ENCODE data around the gene PAQR3. TPM values are rescaled to one million over a fixed set of nuclear protein-coding genes. Genes with fewer than 3 reads are reported as not detected.

The PAQR3 gene
- total and polyA plus RNA-seq, 12 donors: 1.1 to 14.1 (median 5.8) TPM

DNA sequence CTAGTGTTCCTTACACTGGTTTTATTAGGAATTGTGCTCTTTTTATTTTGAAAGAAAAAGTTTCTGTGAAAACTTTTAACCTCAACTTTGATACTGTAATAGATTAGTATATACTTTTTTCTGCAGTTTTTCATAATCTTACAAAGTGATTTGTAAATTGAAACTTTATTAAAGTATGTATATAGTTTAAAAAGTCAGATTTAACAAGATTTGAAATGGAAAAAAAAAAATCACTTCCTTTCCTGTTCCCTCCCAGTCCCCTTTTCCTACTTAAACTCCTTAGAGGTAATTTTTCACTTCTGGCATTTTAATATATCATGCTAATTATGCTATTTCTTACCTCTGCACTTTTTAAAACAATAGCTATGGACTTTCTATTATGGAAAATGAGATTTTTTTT, 49.3 kb downstream of the PAQR3 start:
- no peak for DNase-seq
- Histone ChIP-seq H3K27ac (no peak overlapping the region), H3K36me3 (replicated peaks in 1 of 2) (peaks cover 0 to 22% of the 10 kb centered on the region in 2 donors), H3K9me3 (replicated peaks in 1 of 3) (no peaks in the 10 kb centered on the region), H3K27me3 (no peaks in the 10 kb centered on the region), H3K4me1 (replicated peaks in 1 of 2) (no peaks in the 10 kb centered on the region), H3K4me3 (no peak overlapping the region)
- TF ChIP-seq, protein P1, sequence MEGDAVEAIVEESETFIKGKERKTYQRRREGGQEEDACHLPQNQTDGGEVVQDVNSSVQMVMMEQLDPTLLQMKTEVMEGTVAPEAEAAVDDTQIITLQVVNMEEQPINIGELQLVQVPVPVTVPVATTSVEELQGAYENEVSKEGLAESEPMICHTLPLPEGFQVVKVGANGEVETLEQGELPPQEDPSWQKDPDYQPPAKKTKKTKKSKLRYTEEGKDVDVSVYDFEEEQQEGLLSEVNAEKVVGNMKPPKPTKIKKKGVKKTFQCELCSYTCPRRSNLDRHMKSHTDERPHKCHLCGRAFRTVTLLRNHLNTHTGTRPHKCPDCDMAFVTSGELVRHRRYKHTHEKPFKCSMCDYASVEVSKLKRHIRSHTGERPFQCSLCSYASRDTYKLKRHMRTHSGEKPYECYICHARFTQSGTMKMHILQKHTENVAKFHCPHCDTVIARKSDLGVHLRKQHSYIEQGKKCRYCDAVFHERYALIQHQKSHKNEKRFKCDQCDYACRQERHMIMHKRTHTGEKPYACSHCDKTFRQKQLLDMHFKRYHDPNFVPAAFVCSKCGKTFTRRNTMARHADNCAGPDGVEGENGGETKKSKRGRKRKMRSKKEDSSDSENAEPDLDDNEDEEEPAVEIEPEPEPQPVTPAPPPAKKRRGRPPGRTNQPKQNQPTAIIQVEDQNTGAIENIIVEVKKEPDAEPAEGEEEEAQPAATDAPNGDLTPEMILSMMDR (IDR thresholded peaks at IDR 0.05): no peak
- TF ChIP-seq POLR2A (IDR thresholded peaks at IDR 0.05): no peak
- intact Hi-C loops (cut with DNase I): no loop called here

DNA sequence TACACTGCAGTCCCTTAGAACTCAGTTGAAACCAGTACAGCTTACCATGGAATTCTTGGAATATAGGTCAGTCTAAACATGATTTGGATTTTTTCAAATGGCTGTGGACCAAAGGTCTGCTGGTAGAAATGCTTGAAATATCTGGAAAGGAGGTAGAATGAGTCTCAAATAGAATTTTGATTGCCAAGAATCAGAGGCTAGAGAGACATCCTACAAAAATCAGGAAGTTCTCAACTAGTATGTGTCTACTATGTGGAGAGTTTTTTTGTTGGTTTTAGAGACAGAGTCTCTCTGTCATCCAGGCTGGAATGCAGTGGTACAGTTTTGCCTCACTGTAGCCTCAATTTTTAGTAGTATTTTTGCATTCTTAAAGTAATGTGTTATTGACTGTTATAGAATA, 53.6 kb downstream of the PAQR3 start:
- DNase-seq: no peak
- TF ChIP-seq POLR2A (IDR thresholded peaks at IDR 0.05): no peak
- TF ChIP-seq, protein P1 (IDR thresholded peaks at IDR 0.05): no peak
- Histone ChIP-seq H3K27ac (no peak overlapping the region), H3K4me1 (replicated peaks in 1 of 2) (no peaks in the 10 kb centered on the region), H3K9me3 (replicated peaks in 1 of 3) (no peaks in the 10 kb centered on the region), H3K36me3 (replicated peaks in 1 of 2) (peaks cover 0 to 12% of the 10 kb centered on the region in 2 donors), H3K4me3 (no peak overlapping the region), H3K27me3 (no peaks in the 10 kb centered on the region)
- intact Hi-C loops (cut with DNase I): no loop called here

DNA sequence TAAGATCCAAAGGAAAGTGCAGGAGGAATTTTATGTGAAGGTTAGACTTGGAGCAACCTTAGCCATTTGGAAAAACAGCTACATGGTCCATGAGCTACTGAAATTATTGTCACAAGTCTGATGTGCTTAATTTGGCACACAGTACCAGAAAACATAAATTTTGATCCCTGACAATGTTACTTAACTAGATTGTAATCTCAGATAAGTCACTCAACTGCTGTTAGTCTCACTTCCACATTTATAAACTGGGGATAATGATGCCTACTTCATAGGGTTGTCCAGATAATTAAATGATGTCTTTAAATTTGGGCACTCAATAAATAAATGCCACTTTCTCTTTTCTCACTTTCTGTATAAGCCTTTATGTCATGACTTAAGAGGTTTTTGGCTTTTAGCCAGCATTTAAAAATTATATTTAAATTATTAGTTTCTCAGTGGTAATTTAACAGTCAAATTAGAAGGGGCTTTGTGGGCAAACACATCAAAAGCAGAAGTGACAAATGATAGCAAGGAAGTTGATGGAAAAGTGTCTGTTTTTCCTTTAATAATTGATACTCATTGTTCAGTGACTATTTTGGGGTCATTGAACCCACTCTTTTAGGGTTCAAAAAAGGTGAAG, 58.3 kb downstream of the PAQR3 start:
- DNase-seq: no peak
- H3K4me3 ChIP-seq: no peak overlapping the region
- intact Hi-C loops (cut with DNase I): no loop called here
- H3K27me3 ChIP-seq: no peaks in the 10 kb centered on the region
- no peak for TF ChIP-seq POLR2A (IDR thresholded peaks at IDR 0.05)
- TF ChIP-seq, protein P1 (IDR thresholded peaks at IDR 0.05): no peak
- no peaks in the 10 kb centered on the region for H3K4me1 ChIP-seq (replicated peaks in 1 of 2)
- peaks cover 0 to 9% of the 10 kb centered on the region in 2 donors for H3K36me3 ChIP-seq (replicated peaks in 1 of 2)
- H3K27ac ChIP-seq: no peak overlapping the region
- H3K9me3 ChIP-seq (replicated peaks in 1 of 3): no peaks in the 10 kb centered on the region

DNA sequence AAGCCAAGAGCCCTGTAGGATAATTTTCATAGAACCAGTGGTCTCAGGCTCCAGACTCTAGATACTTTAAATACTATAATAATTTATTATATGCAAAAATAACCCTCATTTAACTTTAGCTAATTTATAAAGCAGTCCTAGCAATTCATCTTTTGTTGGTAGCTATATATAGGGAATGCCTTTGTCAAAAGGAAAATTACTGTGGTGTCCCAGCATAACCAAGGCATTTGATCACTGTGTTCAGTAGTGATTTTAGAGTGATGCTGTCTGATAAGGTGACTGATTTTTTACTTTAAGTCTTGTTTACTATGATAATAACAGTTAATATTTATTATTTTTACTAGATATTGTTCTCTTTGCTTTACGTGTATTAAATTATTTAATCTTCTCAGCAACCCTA, 61.2 kb downstream of the PAQR3 start:
- Histone ChIP-seq H3K36me3 (replicated peaks in 1 of 2) (peaks cover 0 to 9% of the 10 kb centered on the region in 2 donors), H3K27me3 (no peaks in the 10 kb centered on the region), H3K27ac (no peak overlapping the region), H3K9me3 (replicated peaks in 1 of 3) (no peaks in the 10 kb centered on the region), H3K4me3 (no peak overlapping the region), H3K4me1 (replicated peaks in 1 of 2) (no peaks in the 10 kb centered on the region)
- DNase-seq: no peak
- 95 to 100% (median 97%) methylated on average over 1 of the region's 1 CpG for WGBS, 4 donors
- TF ChIP-seq POLR2A (IDR thresholded peaks at IDR 0.05): no peak
- TF ChIP-seq, protein P1 (IDR thresholded peaks at IDR 0.05): no peak
- intact Hi-C loops (cut with DNase I): no loop called here
